ENCODE data around the gene NUP133. TPM values are rescaled to one million over a fixed set of nuclear protein-coding genes. Genes with fewer than 3 reads are reported as not detected.

Gene NUP133
- total RNA-seq, 1 experiment from 2014 or later: 52.8 TPM

Other genes starting within 250 kb of the NUP133 start
- 48.5 and 61.5 TPM in 2 replicates for gene RAB4A, start 237.2 kb downstream of the NUP133 start, total RNA-seq (2014; rRNA removed; shearing (Covaris generic))
- 31.0 and 33.5 TPM in 2 replicates for gene CCSAP, start 165.3 kb downstream of the NUP133 start, total RNA-seq (2014; rRNA removed; shearing (Covaris generic))
- gene ACTA1, start 74.2 kb downstream of the NUP133 start, total RNA-seq (2014; rRNA removed; shearing (Covaris generic)): not detected in 2 replicates
- gene ABCB10, start 50.4 kb upstream of the NUP133 start, total RNA-seq (2014; rRNA removed; shearing (Covaris generic)): 52.0 and 53.3 TPM in 2 replicates
- 24.4 and 26.2 TPM in 2 replicates for gene TAF5L, start 117.8 kb upstream of the NUP133 start, total RNA-seq (2014; rRNA removed; shearing (Covaris generic))
- gene URB2, start 117.9 kb upstream of the NUP133 start, total RNA-seq (2014; rRNA removed; shearing (Covaris generic)): 19.7 and 20.1 TPM in 2 replicates